NCI-H82 treated with DMSO at 0.1 percent for 48 hours (cell line): Measurements from ENCODE around the gene GPT2.

ENCODE experiments used
- DNase-seq: peaks from one replicate; lab custom pipeline; 2025; ENCODE audit not compliant: unreplicated experiment; lab: John Stamatoyannopoulos, UW

Gene GPT2

DNA sequence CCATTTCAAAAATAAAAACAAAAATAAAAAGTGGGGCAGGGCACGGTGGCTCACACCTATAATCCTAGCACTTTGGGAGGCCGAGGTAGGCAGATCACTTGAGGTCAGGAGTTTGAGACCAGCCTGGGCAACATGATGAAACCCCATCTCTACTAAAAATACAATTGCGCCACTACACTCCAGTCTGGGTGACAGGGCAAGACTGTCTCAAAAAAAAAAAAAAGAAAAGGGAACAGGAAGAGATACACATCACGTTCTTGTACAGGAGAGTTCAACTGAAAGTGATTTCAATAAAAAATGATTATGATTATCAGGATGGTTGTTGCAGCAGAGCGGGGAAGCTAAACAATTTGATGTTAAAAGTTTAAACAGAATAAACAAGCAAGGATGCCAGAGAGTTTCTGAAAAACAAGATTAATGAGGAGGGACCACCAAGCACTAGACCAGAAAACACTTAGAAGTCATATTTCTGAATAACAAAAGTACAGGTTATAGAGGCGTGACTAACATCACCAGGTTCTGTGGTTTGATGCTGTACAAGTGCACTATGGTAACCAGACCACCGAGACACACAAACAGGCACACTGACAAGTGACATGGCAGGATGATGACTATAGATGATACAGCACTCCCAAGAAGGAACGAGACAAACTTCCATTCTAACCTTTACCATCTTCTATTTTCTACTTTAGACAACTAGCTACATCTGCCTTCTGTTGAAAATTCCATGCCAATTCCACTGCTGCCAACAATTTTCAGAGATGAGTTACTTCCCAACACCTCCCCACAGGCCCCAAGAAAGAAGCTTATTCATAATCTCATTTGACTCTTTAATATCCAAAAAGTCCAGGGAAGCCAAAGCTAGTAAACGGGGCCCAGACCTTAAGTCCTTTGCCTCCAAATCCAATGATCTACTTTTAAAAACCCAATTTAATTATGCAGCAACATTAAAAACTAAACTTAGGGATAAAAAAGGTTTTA, 77.5 kb downstream of the GPT2 start:
- peak; percentile 53 for DNase-seq

DNA sequence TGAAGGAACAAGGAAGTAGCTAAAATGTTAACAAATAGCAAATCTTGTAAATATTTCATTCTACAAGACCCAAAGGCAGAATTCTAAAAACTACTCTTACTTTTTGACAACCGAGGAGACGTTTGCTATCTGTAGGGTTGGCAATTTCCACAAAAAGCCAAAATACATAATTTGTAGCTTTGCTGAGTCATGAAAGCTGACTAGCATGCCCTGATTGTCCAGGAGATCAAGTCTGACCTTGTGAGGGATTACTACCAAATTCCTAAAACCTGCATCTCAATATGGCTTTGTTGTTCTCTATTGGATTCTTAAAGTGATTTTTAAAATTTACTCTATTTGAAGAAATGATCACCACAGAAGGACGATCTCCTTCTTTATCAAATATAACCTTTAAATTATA, 78.5 kb downstream of the GPT2 start:
- no peak for DNase-seq

DNA sequence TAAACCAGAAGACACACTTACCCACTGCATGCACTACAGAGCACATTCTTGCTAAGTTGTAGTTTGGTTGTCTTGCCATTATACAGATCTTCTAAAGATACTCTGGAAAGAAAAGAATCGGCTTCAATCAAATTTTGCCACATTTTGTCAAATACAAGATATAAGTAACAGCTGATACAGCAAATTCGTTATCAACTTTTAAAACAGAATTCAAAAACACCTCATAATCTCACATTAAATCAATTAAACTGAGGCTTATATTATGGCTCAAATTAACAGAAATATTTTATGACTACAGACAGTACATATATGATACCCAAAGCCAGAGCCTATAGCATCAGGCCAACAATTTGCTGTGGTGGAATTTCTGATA, 83.9 kb downstream of the GPT2 start:
- no peak for DNase-seq

DNA sequence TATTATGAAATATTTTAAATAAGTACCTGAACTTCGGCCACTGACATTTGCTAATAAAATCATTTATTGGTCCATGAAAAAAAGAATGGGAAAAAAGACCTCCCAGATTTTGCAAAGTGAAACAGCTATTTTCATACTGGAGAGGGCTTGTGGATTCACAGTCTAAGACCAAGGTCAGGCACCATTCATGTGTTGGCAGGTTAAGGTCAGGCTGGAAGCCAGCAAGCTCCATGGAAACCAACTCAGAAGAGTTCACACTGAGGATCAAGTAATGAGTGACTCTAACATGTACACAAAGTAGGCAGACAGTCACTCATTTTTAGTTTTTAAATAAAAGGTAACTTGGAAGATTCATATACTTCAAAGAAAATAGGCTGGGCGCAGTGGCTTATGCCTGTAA, 85.9 kb downstream of the GPT2 start:
- no peak for DNase-seq

DNA sequence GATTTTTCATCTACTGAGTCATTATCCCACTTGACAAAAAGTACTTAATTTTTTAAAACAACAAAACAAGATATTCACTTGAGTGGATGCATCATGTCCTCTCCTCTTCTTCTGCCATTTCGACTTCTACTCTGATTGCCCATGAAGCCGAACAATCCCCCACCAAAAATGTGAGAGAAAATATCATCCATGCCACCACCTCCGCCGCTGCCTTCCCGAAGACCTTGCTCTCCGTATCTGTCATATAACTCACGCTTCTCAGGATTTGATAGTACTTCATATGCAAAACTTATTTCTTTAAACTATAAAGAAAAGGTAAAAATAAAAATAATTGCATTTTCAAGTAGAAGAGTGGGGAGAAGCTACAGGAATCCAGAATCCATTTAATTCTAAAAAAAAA, 87.1 kb downstream of the GPT2 start:
- no peak for DNase-seq

DNA sequence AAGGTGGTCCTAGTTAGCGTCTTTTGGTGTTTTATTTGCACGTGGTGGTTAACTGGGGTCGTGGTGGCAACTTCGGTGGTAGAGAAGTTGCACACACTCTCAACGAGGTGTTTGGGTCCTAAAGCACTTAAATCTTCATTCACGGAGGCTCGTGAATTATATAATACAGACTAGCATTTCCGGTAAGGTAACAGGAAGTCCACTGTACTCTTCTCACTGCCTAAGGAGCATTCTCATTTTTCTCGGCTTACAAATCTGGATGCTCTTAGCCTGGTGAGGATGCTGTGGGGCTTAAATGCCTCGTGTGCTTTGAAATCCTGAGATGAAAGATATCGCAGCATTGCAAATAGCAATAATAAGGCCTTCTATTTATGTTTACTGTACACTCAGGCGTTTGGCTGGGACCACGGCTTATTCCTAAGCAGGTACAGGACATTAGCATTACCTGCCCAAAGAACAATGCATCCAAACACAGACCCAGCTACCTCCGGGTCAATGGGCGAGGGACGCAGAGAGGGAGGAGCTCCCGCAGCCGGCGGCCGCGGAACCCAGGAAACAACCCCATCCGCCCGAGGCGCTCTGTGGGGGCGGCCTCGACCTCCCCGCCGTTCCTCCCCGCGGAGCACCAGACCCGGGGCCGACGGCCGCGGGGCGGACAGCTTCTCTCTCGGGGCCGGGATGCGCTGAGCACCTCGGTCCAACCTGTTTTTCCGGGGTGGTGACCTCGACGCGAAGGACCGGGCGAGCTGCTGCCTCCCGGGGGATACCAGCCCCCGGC, 88.5 kb downstream of the GPT2 start:
- DNase-seq, result no peak

DNA sequence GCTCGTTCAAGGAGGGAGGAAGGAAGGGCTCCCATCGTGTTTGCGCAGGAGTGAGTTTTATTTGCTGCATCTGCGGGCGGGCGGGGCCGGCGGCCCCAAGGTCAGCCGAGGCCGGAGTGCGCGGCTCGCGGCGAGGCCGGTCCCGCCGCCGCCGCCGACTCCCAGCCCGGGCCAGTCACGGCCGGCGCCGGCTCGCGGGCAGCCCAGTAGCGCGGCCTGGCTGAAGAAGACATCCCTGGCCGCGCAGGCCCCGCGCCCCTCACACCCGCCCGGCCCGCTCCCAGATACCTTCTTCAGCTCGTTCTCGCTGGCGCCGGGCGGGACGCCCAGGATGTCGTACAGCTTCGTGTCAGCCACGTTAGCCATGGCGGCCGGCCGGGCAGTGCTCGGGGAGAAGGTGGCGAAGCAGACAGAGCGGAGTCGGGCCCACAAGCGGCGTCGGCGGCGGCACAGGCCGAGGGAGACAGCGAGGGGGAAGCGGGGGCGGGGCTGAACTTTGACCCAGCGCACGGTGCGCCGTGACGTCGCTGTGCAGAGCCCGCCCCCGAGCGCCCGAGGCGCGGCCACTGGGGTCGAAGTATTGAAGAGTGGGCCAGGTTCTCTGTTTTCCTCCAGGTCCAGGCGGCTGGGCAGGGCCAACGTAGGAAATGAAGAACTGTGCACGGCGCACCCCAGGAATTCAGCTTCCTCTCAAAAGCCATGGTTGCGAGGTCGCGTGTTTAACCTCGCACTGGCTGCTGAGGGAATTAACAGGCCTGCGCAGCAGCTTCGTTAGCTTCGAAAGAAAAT, 89.2 kb downstream of the GPT2 start, which contains the start of gene DNAJA2:
DNAJA2 (minus strand) TSS at position 468 of the 789 bp plus-strand sequence; CDS start at position 366, 102 bp downstream.
- DNase-seq, result peak; percentile 65

DNA sequence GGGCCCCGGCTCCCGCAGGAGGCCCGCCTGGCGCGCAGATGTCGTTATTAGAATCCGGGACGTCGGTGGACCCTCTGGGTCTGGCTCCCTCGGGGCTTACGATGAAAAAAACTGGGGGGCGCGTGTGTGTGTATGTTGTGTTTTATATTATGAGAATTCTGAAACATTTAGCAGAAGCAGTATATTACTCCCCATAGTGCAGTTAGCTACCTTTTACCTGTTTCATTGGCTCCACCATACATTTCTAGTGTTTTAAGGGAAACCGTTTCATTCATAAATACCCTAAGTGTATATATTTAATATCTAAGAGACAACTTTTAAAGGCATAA, 89.8 kb downstream of the GPT2 start:
- DNase-seq, result peak; percentile 65

DNA sequence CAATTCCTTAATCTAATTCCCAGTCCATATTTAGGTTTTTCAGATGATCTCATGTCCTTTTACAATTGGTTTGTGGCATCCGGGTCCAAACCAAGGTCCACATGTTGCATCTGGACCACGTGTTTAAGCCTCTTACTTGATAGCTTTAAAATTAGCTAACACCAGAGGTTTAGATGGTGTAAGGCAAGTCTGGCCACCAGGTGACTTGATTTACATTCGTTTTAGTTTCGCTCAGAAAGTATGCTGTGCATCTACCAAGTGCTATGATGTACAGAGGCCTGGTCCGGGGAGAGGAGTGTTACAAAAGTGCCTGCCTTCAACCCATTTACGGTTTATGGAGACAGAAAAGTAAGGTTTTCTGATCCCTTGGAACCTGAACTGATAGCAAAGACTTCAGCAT, 90.2 kb downstream of the GPT2 start:
- DNase-seq, result peak; percentile 48

DNA sequence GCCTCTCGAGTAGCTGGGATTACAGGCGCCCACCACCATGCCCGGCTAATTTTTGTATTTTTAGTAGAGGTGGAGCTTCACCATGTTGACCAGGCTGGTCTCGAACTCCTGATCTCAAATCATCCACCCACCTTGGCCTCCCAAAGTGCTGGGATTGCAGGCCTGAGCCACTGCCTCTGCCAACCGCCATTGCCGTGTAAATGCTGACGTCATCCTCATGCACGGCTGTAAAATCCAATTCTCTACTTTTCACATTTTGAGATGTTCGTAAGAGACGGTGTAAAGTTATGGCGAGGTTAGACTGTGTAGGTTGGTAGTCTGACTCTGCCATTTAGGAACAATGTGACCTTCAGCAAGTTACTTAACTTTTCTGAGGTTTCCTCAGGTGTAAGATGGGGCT, 91.0 kb downstream of the GPT2 start:
- DNase-seq, result no peak

DNA sequence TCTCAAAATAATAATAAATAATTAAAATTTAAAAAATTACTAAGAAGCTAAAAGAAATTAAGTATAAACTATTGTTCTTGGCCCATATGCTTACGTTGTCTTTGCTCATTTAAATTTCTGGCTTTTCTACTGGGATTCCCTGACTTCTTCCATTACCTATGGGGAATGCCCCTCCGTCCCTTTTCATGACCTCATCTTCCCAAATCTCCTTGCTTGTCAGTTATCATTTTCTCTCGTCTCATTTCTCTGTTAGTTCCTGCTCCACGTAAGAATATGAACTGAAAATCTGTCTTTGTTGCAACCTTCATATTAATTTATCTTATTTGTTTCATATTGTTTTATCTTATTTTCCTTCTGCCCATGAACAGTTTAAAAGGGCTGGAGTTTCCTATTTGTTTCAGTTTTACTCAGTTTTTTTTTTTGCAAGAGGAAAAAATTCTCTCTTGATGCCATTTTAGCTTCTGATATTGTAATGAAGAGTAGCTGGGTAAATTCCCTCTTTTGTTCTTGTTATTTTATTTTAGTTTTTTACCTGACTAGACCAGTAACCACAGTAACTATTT, 91.8 kb downstream of the GPT2 start:
- no peak for DNase-seq

DNA sequence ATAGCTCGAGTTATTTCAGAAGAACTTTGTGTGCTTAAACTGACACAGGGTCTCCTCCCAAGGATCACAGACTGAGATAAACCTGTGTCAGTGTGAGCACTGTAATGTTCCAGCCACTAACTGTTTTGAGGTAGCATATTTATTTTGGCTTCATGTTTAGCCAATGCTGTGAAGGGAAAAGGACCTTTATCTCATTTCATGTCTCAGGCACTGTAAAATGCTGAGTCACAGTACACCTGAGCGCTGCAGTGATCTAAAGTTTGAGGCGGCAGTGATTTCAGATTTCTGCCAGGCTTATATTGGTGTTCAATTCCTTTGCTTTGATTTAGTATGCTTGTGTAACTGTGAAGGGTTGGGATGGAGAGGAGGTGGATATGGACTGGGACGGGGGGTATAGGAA, 92.4 kb downstream of the GPT2 start:
- no peak for DNase-seq
